Neural cell (in vitro differentiated cells): ENCODE measurements around the gene MAD1L1.

ENCODE experiments used
- CTCF ChIP-seq: fragments of 450-650 bp; IDR thresholded peaks from 2 replicates; pipeline ENCODE4 v1.5.1; 2014; ENCODE audit warnings: antibody characterized with exemption, mild to moderate bottlenecking, moderate library complexity; ENCODE audit not compliant: poor library complexity, severe bottlenecking
- EP300 ChIP-seq: fragments of 450-650 bp; conservative IDR thresholded peaks from 2 replicates; pipeline ENCODE4 v1.6.1; 2014; ENCODE audit warnings: antibody characterized with exemption, mild to moderate bottlenecking, moderate library complexity; ENCODE audit not compliant: poor library complexity, severe bottlenecking
- EZH2 ChIP-seq: fragments of 200-600, 300-800 bp; shearing (Covaris generic), sonication (generic); IDR thresholded peaks from 2 replicates; pipeline ENCODE4 v1.6.1; 2014; ENCODE audit warnings: antibody characterized with exemption, low read length, borderline replicate concordance, mild to moderate bottlenecking; ENCODE audit not compliant: insufficient read depth, poor library complexity, severe bottlenecking
- MXI1 ChIP-seq: fragments of 450-650 bp; conservative IDR thresholded peaks from 2 replicates; pipeline ENCODE4 v1.6.1; 2014; ENCODE audit warnings: antibody characterized with exemption, mild to moderate bottlenecking; ENCODE audit not compliant: poor library complexity, severe bottlenecking
- RAD21 ChIP-seq: fragments of 450-650 bp; conservative IDR thresholded peaks from 2 replicates; pipeline ENCODE4 v1.6.1; 2014; ENCODE audit warnings: antibody characterized with exemption, mild to moderate bottlenecking, moderate library complexity
- TAF1 ChIP-seq: IDR thresholded peaks from 2 replicates; pipeline ENCODE4 v1.6.1; 2012; ENCODE audit warnings: low read depth

DNA sequence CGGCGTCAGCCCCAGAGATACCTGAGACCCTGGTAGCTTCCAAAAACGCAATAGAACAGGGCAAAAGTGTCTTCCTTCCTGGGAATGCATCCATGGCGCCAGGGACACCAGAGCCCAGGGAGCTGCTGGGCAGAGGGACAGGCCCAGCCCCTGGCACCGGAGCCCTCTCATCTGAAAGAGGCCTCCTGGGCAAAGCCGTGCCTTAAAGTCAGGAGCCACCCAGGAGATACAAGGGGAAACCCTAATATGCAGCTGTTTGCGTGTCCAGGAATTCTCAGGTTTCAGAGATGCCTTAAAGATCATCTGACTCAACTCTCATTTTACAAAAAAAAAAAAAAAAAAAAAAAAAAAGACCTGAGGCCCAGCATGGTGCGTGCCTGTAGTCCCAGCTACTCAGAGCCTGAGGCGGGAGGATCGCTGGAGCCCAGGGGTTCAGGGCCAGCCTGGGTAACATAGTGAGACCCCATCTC is 37.3 kb upstream of the MAD1L1 start:
- TF ChIP-seq EZH2 = no peak
- TF ChIP-seq CTCF = no peak
- TF ChIP-seq MXI1 = no peak
- no peak for TF ChIP-seq EP300
- no peak for TF ChIP-seq RAD21
- no peak for TF ChIP-seq TAF1
